Right lobe of liver (tissue), 6 donors: ENCODE results near the gene CCDC15. TPM values are rescaled to one million over a fixed set of nuclear protein-coding genes. Genes with fewer than 3 reads are reported as not detected.
"Not testable (repeated sequence)": the region's sequence is repeated elsewhere in the genome, so short reads cannot be mapped to it uniquely, and the experiment has no call there.

Source experiments
- ATAC-seq, 4 donors: fragments of 200-7000 bp; cut with Tn5 transposase; one replicate each; pipeline ENCODE4 v1.9.1; 2020; ENCODE audit warnings: mild to moderate bottlenecking in 4 of 4, moderate library complexity in 4 of 4
- DNase-seq, 3 donors: peaks; one replicate each; pipeline ENCODE4 v3.0.0-alpha.2; 2020
- H3K27ac ChIP-seq, 3 donors: fragments of 200-600 bp; one replicate each; pipeline ENCODE4 v1.8.0; 2022
- H3K27me3 ChIP-seq, 2 donors: fragments of 200-600 bp; one replicate each; pipeline ENCODE4 v1.8.0; 2022
- H3K36me3 ChIP-seq, 4 donors: fragments of 200-600 bp; sonication (generic) in 1 of 4; one replicate each; pipeline versions ENCODE4 v1.5.1 to v1.8.0; 2017 to 2022; ENCODE audit warnings: control low read depth in 1 of 4
- H3K4me1 ChIP-seq, 4 donors: fragments of 200-600 bp; sonication (generic) in 1 of 4; one replicate each; pipeline versions ENCODE4 v1.5.1 to v1.8.0; 2017 to 2022; ENCODE audit warnings: control low read depth in 1 of 4
- H3K4me3 ChIP-seq, 3 donors: fragments of 200-600 bp; one replicate each; pipeline ENCODE4 v1.8.0; 2022
- H3K9me3 ChIP-seq, 4 donors: fragments of 200-600 bp; sonication (generic) in 1 of 4; one replicate each; pipeline versions ENCODE4 v1.5.1 to v1.8.0; 2017 to 2022; ENCODE audit warnings: control low read depth in 1 of 4
- CTCF ChIP-seq, 4 donors: fragments of 200-600 bp in 3 of 4; fragments of 450-650 bp in 1 of 4; IDR thresholded peaks; one replicate each; pipeline versions ENCODE4 v1.5.1 to v1.8.0; 2016 to 2022; ENCODE audit warnings: antibody characterized with exemption in 4 of 4, mild to moderate bottlenecking in 2 of 4
- POLR2A ChIP-seq: fragments of 450-650 bp; IDR thresholded peaks from one replicate; pipeline ENCODE4 v1.6.1; 2017; ENCODE audit warnings: antibody characterized with exemption, mild to moderate bottlenecking
- WGBS: methylation state at CpG from one replicate; pipeline ENCODE4 v1.1.6; 2018; ENCODE audit warnings: low coverage, low lambda C conversion rate; ENCODE audit not compliant: insufficient coverage; ENCODE audit errors: missing lambda C conversion rate; 5-methylcytosine and 5-hydroxymethylcytosine counted together
- intact Hi-C, 2 donors: fragments of 100-400 bp; cut with DNase I; formaldehyde crosslinking; loops; one replicate each; pipeline versions ENCODE4 v1.11.2 to v1.14.1; 2022
- total RNA-seq, 6 experiments: library from RNA; depleted of rRNA in 2 of 6; stranded (reverse); fragments of >200 nt in 2 of 6; fragmentation: NEBNext Ultra II Directional in 3 of 6; extraction: Animal tissue kit (Norgen Biotek cat#: 25700) in 3 of 6; gene quantifications; one replicate each; pipeline versions ENCODE4 v1.1.0 to v1.2.4, GENCODE V29; 2016 to 2023
- donor health status: DM: no; HTN: yes; CAD: no.
- donor health status: DM: no; HTN: no; CAD: no.
- donor health status: DM: no; HTN: no; CAD: no.
- donor health status: DM: no; HTN: yes; CAD: no.
- donor health status: DM: no; HTN: yes; CAD: no.

Gene CCDC15
- total RNA-seq, 6 experiments from 2014 or later = 0.57 to 1.8 (median 0.70) TPM

GRCh38 chr11:125005491-125005890 lies 51.5 kb downstream of the CCDC15 start:
- 91% methylated on average over 2 of the region's 2 CpGs for WGBS
- Histone ChIP-seq H3K4me1 (no peaks in the 10 kb centered on the region), H3K27me3 (no peaks in the 10 kb centered on the region), H3K27ac (no peak overlapping the region), H3K4me3 (no peak overlapping the region), H3K36me3 (no peaks in the 10 kb centered on the region), H3K9me3 (no peaks in the 10 kb centered on the region)
- intact Hi-C loops = no loop called here
- ATAC-seq (no peak), DNase-seq (no peak)
- TF ChIP-seq CTCF (IDR thresholded peaks at IDR 0.05) (no peak), POLR2A (no peak)

- TF ChIP-seq POLR2A (no peak), CTCF (IDR thresholded peaks at IDR 0.05) (no peak)
- Histone ChIP-seq H3K27ac (no peak overlapping the region), H3K4me1 (no peaks in the 10 kb centered on the region), H3K9me3 (no peaks in the 10 kb centered on the region), H3K36me3 (peaks cover 0 to 2% (median 0%) of the 10 kb centered on the region in 4 donors), H3K27me3 (no peaks in the 10 kb centered on the region), H3K4me3 (no peak overlapping the region)
- intact Hi-C loops = no loop called here
- DNase-seq = no peak
- ATAC-seq = no peak
Measured at GRCh38 chr11:125016413-125016812, 62.4 kb downstream of the CCDC15 start.

- intact Hi-C loops = no loop called here
- DNase-seq = no peak
Measured at GRCh38 chr11:125020342-125020741, 66.3 kb downstream of the CCDC15 start.

GRCh38 chr11:125022551-125022950 lies 68.5 kb downstream of the CCDC15 start:
- Histone ChIP-seq H3K27me3 (no peaks in the 10 kb centered on the region), H3K4me3 (no peak overlapping the region), H3K36me3 (no peaks in the 10 kb centered on the region), H3K9me3 (no peaks in the 10 kb centered on the region), H3K4me1 (no peaks in the 10 kb centered on the region), H3K27ac (no peak overlapping the region)
- intact Hi-C loops = no loop called here
- ATAC-seq (no peak), DNase-seq (no peak)
- TF ChIP-seq CTCF (IDR thresholded peaks at IDR 0.05) (no peak), POLR2A (no peak)

More at GRCh38 chr11:125020342-125020741, 66.3 kb downstream of the CCDC15 start:
- no peak for TF ChIP-seq POLR2A
- no peak for TF ChIP-seq CTCF (IDR thresholded peaks at IDR 0.05)
- no peaks in the 10 kb centered on the region for H3K27me3 ChIP-seq
- H3K36me3 ChIP-seq = no peaks in the 10 kb centered on the region
- ATAC-seq = no peak
- 52% methylated on average over 2 of the region's 2 CpGs for WGBS
- no peaks in the 10 kb centered on the region for H3K9me3 ChIP-seq
- no peak overlapping the region for H3K4me3 ChIP-seq
- H3K4me1 ChIP-seq = no peaks in the 10 kb centered on the region
- H3K27ac ChIP-seq = no peak overlapping the region

- Histone ChIP-seq H3K4me3 (no peak overlapping the region), H3K27me3 (no peaks in the 10 kb centered on the region), H3K27ac (no peak overlapping the region), H3K36me3 (no peaks in the 10 kb centered on the region), H3K4me1 (no peaks in the 10 kb centered on the region), H3K9me3 (no peaks in the 10 kb centered on the region)
- ATAC-seq (no peak), DNase-seq (no peak)
- TF ChIP-seq POLR2A (no peak), CTCF (IDR thresholded peaks at IDR 0.05) (no peak)
- intact Hi-C loops = no loop called here
- 83% methylated on average over 2 of the region's 2 CpGs for WGBS
Measured at GRCh38 chr11:125025968-125026367, 72.0 kb downstream of the CCDC15 start.

GRCh38 chr11:125029431-125029830 lies 75.4 kb downstream of the CCDC15 start:
- H3K27me3 ChIP-seq, H3K27ac ChIP-seq, H3K4me1 ChIP-seq, H3K4me3 ChIP-seq, DNase-seq, H3K9me3 ChIP-seq, ATAC-seq, intact Hi-C loops, H3K36me3 ChIP-seq: not testable (repeated sequence)
- WGBS = 75% methylated on average over 1 of the region's 1 CpG
